ENCODE data around the gene KIAA2012. TPM values are rescaled to one million over a fixed set of nuclear protein-coding genes. Genes with fewer than 3 reads are reported as not detected.

KIAA2012 gene
- total RNA-seq, 2 donors from 2014 or later, result not detected

DNA sequence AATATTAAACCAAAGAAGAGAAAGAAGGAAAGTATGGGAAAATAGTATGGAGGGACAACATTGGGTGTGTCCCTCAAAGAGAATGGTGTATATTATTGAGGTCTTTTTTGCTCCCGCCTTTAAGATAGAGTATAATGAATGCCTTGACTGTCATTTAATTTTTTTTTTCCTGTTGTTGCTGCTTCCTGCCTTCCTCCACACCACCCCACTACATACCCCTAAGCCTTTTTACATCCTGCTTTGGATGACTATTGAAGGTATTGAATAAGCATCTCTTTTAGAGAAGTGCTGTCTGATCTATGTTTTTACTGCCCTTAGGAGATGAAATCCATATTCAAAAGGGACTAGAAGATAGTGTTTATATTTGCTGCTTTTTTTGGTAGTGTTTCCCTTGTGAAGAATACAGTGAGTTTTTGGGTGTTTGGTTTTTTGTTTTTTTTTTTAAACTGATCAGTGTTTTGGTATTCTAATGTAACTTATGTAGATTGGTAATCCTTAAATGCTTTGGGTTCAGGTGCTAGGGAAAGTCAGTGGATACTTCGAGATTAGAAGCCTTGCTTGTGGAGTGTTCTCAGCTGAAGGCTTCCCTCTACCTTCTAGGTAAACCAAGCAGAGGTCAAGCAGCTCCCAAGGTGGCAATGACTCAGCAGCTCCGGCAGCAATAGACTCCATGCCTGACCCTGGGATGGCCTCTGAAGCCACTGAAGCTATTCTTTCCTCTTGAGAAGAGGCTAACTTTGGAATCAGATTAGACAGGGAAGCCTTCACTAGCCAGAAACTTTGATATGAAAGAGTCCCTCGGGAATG, 34.4 kb upstream of the KIAA2012 start:
- DNase-seq (ENCODE audit: low spot score in 2 of 2), result no peak
- no peak for ATAC-seq
- Mint-ChIP-seq H3K9me3 (no peaks in the 10 kb centered on the region), H3K36me3 (no peaks in the 10 kb centered on the region), H3K27ac (no peak overlapping the region)

DNA sequence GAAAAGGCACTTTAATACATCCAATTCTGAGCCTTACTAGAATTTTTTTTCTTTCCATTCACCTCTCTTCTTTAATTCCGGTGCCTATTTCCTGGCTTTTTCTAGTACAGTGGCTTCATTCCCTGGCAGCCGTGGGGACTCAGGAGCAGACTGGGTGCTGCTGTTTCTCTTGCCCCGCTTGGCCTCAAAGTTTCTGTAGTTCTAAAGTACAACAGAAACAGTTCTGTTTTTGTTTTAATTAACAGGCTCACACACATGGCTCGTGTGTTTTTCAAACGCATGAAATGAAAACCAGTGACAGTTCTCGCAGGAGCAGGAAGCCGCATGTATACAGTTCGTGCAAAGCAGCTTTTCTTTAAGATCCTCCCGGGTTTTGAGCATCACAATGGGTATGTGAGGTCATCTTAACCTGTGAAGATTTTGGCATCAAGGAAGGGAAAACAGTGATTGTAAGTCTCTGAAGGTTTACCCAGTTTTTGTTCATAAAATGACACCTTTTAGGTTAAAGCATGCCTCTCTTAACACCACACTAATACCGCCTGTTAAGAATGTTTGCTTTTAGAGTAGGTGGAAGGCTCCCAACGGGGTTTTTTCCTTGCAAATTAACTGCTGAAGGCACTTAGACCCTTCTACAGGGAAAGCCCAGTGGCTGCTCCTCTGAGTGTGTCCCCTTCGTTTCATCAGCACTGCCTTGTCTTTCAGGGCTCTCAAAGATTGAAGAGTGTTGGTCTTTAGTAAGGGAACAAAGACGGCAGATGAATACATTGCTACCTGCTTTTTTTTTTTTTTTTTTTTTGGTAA, 33.6 kb upstream of the KIAA2012 start:
- H3K27ac Mint-ChIP-seq, result no peak overlapping the region
- no peak for DNase-seq (ENCODE audit: low spot score in 2 of 2)
- ATAC-seq, result no peak
- H3K36me3 Mint-ChIP-seq, result no peaks in the 10 kb centered on the region
- no peaks in the 10 kb centered on the region for H3K9me3 Mint-ChIP-seq

- no peak overlapping the region for H3K27ac Mint-ChIP-seq
- H3K36me3 Mint-ChIP-seq, result no peaks in the 10 kb centered on the region
- ATAC-seq (no peak), DNase-seq (ENCODE audit: low spot score in 2 of 2) (no peak)
- no peaks in the 10 kb centered on the region for H3K9me3 Mint-ChIP-seq
Measured at GRCh38 chr2:202040079-202040844, 32.8 kb upstream of the KIAA2012 start.

DNA sequence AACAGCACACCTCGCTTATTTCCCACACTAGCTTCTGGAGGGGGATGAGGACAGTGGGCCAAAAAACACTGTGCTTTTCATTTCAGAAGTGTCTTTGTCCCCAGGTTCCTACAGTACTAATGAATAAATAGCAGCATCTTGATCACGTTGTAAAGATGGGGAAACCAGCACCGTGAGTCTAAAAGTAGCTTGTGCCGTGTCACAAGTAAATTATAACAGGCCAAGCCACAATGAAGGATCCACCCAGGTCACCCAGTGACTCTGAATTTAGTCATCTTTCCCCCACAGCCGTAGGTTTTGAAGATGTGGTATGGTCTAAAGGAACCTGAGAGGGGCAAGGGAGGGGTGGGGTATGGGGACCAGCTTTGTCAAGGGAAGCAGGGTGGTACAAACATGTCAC, 30.6 kb upstream of the KIAA2012 start:
- DNase-seq (ENCODE audit: low spot score in 2 of 2) (no peak), ATAC-seq (no peak)

GRCh38 chr2:202043475-202043874, 29.6 kb upstream of the KIAA2012 start:
- H3K36me3 Mint-ChIP-seq, result no peaks in the 10 kb centered on the region
- H3K27ac Mint-ChIP-seq, result no peak overlapping the region
- no peak for ATAC-seq
- H3K9me3 Mint-ChIP-seq, result no peaks in the 10 kb centered on the region
- DNase-seq (ENCODE audit: low spot score in 2 of 2), result no peak

More for the DNA sequence above, 30.6 kb upstream of the KIAA2012 start:
- Mint-ChIP-seq H3K27ac (no peak overlapping the region), H3K36me3 (no peaks in the 10 kb centered on the region), H3K9me3 (no peaks in the 10 kb centered on the region)

DNA sequence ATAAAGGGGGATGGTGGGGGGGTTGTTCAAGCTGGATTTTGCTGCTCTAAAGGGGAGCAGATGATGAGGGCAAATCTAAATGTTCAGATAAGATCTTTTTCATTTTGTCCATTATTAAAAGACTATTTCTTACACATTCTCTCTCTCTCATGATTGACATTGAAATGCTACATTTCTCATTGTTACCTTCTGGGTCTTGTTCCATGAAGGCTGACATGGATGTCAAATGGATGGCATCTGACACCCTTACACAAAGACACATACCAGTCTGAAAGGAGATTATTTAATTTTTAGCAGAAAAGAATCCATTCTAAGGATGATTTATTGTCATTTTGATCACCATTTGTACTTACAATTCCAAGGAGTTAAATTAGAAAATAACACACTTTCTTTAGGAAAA, 28.3 kb upstream of the KIAA2012 start:
- Mint-ChIP-seq H3K9me3 (no peaks in the 10 kb centered on the region), H3K27ac (no peak overlapping the region), H3K36me3 (no peaks in the 10 kb centered on the region)
- DNase-seq (ENCODE audit: low spot score in 2 of 2), result no peak
- no peak for ATAC-seq

GRCh38 chr2:202046572-202046971, 26.5 kb upstream of the KIAA2012 start:
- DNase-seq (ENCODE audit: low spot score in 2 of 2) (no peak), ATAC-seq (no peak)
- H3K27ac Mint-ChIP-seq, result no peak overlapping the region
- no peaks in the 10 kb centered on the region for H3K36me3 Mint-ChIP-seq
- no peaks in the 10 kb centered on the region for H3K9me3 Mint-ChIP-seq

- Mint-ChIP-seq H3K9me3 (no peaks in the 10 kb centered on the region), H3K36me3 (no peaks in the 10 kb centered on the region), H3K27ac (no peak overlapping the region)
- DNase-seq (ENCODE audit: low spot score in 2 of 2), result no peak
- no peak for ATAC-seq
Measured at GRCh38 chr2:202049092-202049728, 23.8 kb upstream of the KIAA2012 start.

- no peak for DNase-seq (ENCODE audit: low spot score in 2 of 2)
- H3K27ac Mint-ChIP-seq, result no peak overlapping the region
- H3K36me3 Mint-ChIP-seq, result no peaks in the 10 kb centered on the region
- no peak for ATAC-seq
- no peaks in the 10 kb centered on the region for H3K9me3 Mint-ChIP-seq
Measured at GRCh38 chr2:202049840-202050239, 23.2 kb upstream of the KIAA2012 start.

- DNase-seq (ENCODE audit: low spot score in 2 of 2) (no peak), ATAC-seq (no peak)
- Mint-ChIP-seq H3K36me3 (no peaks in the 10 kb centered on the region), H3K27ac (no peak overlapping the region), H3K9me3 (no peaks in the 10 kb centered on the region)
Measured at GRCh38 chr2:202050652-202051051, 22.4 kb upstream of the KIAA2012 start.

- Mint-ChIP-seq H3K27ac (no peak overlapping the region), H3K9me3 (no peaks in the 10 kb centered on the region), H3K36me3 (no peaks in the 10 kb centered on the region)
- DNase-seq (ENCODE audit: low spot score in 2 of 2) (no peak), ATAC-seq (no peak)
Measured at GRCh38 chr2:202051499-202052161, 21.4 kb upstream of the KIAA2012 start.

GRCh38 chr2:202052235-202052634, 20.8 kb upstream of the KIAA2012 start:
- ATAC-seq (no peak), DNase-seq (ENCODE audit: low spot score in 2 of 2) (no peak)
- Mint-ChIP-seq H3K27ac (no peak overlapping the region), H3K36me3 (no peaks in the 10 kb centered on the region), H3K9me3 (no peaks in the 10 kb centered on the region)

DNA sequence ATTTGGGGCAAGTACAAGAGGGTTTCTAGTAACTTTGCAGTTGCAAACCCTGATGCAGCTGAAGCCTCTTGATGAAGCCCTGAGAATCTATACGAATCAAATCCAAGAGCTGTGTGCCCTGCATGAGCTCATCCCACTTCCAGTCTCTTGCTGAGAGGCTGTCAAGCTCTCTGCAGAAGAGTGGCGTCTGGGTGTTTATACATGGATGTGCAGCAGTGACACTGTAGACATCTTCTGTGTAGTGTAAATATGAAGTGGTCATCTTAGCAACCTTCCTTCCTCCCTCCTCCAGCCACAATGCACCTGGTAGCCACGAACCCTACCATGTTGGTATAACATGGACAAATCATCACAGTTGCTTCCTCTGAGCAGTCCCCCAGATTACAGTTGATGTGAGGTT, 18.4 kb upstream of the KIAA2012 start:
- DNase-seq (ENCODE audit: low spot score in 2 of 2) (no peak), ATAC-seq (no peak)
- Mint-ChIP-seq H3K36me3 (no peaks in the 10 kb centered on the region), H3K27ac (no peak overlapping the region), H3K9me3 (no peaks in the 10 kb centered on the region)

GRCh38 chr2:202056611-202057010, 16.4 kb upstream of the KIAA2012 start:
- ATAC-seq (no peak), DNase-seq (ENCODE audit: low spot score in 2 of 2) (no peak)
- no peaks in the 10 kb centered on the region for H3K9me3 Mint-ChIP-seq
- H3K36me3 Mint-ChIP-seq, result no peaks in the 10 kb centered on the region
- no peak overlapping the region for H3K27ac Mint-ChIP-seq

DNA sequence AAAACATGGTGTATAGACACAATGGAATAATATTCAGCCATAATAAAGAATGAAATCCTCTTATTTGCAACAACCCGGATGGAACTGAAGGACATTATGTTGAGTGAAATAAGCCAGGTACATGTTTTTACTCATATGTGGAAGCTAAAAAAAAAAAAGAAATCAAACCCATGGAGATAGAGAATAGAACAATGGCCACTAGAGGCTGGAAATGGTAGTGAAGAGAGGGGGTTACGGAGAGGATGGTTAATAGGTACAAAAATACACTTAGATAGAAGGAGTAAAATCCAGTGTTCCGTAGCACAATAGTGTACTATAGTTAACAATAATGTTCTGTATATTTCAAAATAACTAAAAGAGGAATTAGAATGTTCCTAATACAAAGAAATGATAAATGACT, 12.8 kb upstream of the KIAA2012 start:
- no peak for DNase-seq (ENCODE audit: low spot score in 2 of 2)
- no peaks in the 10 kb centered on the region for H3K9me3 Mint-ChIP-seq
- no peak for ATAC-seq
- H3K36me3 Mint-ChIP-seq, result no peaks in the 10 kb centered on the region
- no peak overlapping the region for H3K27ac Mint-ChIP-seq

GRCh38 chr2:202061695-202062094, 11.4 kb upstream of the KIAA2012 start:
- no peaks in the 10 kb centered on the region for H3K9me3 Mint-ChIP-seq
- DNase-seq (ENCODE audit: low spot score in 2 of 2) (no peak), ATAC-seq (no peak)
- H3K27ac Mint-ChIP-seq, result no peak overlapping the region
- no peaks in the 10 kb centered on the region for H3K36me3 Mint-ChIP-seq

Data from activated naive CD4-positive, alpha-beta T cell treated with anti-CD3 and anti-CD28 coated beads, Interleukin-2, amount 50 U/mL, for 72 hours (primary cell).